IMR-90 (cell line): ENCODE data around the gene CDH13. TPM values are rescaled to one million over a fixed set of nuclear protein-coding genes. Genes with fewer than 3 reads are reported as not detected.

Source experiments
- ATAC-seq: fragments of 200-7000 bp; cut with Tn5 transposase; 2 replicates; pipeline ENCODE4 v1.9.1; 2020; ENCODE audit warnings: low read depth, mild to moderate bottlenecking, moderate library complexity
- BruUV-seq: library from RNA; stranded (reverse); fragments of 400-500 nt; replicated peaks from 2 replicates; lab custom pipeline; 2021; lab: Mats Ljungman, UMichigan
- CTCF ChIA-PET: fragments of 300-600 bp; formaldehyde crosslinking; extraction: SDS; loops from one replicate; lab custom pipeline; 2021; ENCODE audit warnings: antibody characterized with exemption; lab: Yijun Ruan, JAX
- POLR2A ChIA-PET: fragments of 300-600 bp; sonication (Branson Sonifier 250); formaldehyde crosslinking; loops from one replicate; lab custom pipeline; 2022; ENCODE audit warnings: antibody characterized with exemption; ENCODE audit not compliant: unreplicated experiment; lab: Charles Lee
- DNase-seq: peaks from one replicate; pipeline ENCODE4 v3.0.0; 2013
- H2AFZ ChIP-seq: replicated peaks from 2 replicates; pipeline ENCODE3; 2013; ENCODE audit warnings: low read length, mild to moderate bottlenecking; ENCODE audit not compliant: poor library complexity
- H2AK5ac ChIP-seq: 2 replicates; pipeline ENCODE4 v1.6.1; 2013; ENCODE audit warnings: low read depth, low read length, inconsistent platforms
- H2AK9ac ChIP-seq: replicated peaks from 2 replicates; pipeline ENCODE3; 2013; ENCODE audit warnings: mild to moderate bottlenecking, low read depth, low read length, moderate library complexity; ENCODE audit not compliant: poor library complexity
- H2BK120ac ChIP-seq: 2 replicates; pipeline ENCODE4 v1.6.1; 2013; ENCODE audit warnings: low read depth, low read length, inconsistent platforms
- H2BK15ac ChIP-seq: 3 replicates; pipeline ENCODE4 v1.6.1; 2013; ENCODE audit warnings: low read depth, low read length, inconsistent platforms
- H2BK20ac ChIP-seq: 2 replicates; pipeline ENCODE4 v1.6.1; 2013; ENCODE audit warnings: low read depth, mild to moderate bottlenecking, inconsistent platforms, low read length, moderate library complexity
- H2BK5ac ChIP-seq: 2 replicates; pipeline ENCODE4 v1.6.1; 2013; ENCODE audit warnings: mild to moderate bottlenecking, low read depth, low read length, inconsistent platforms; ENCODE audit not compliant: poor library complexity, severe bottlenecking
- H3K14ac ChIP-seq: replicated peaks from 2 replicates; pipeline ENCODE4 v1.6.1; 2013; ENCODE audit warnings: low read depth, low read length, inconsistent platforms
- H3K18ac ChIP-seq: 2 replicates; pipeline ENCODE4 v1.6.1; 2013; ENCODE audit warnings: low read depth, low read length, control low read depth
- H3K23ac ChIP-seq: 2 replicates; pipeline ENCODE4 v1.6.1; 2013; ENCODE audit warnings: low read depth, low read length, inconsistent platforms
- H3K27ac ChIP-seq: 2 replicates; pipeline ENCODE4 v1.5.1; 2013; ENCODE audit warnings: mild to moderate bottlenecking, control low read depth, low read length; ENCODE audit not compliant: insufficient read depth
- H3K27me3 ChIP-seq: 2 replicates; pipeline ENCODE4 v1.6.1; 2013; ENCODE audit warnings: low read length; ENCODE audit not compliant: control insufficient read depth, insufficient read depth
- H3K36me3 ChIP-seq: 2 replicates; pipeline ENCODE4 v1.6.1; 2013; ENCODE audit warnings: low read length, mixed read lengths; ENCODE audit not compliant: control insufficient read depth, insufficient read depth
- H3K4ac ChIP-seq: 2 replicates; pipeline ENCODE4 v1.6.1; 2013; ENCODE audit warnings: low read depth, low read length, inconsistent platforms
- H3K4me1 ChIP-seq: 2 replicates; pipeline ENCODE4 v1.6.1; 2013; ENCODE audit warnings: low read length, mixed read lengths; ENCODE audit not compliant: control insufficient read depth, insufficient read depth
- H3K4me2 ChIP-seq: 2 replicates; pipeline ENCODE4 v1.6.1; 2013; ENCODE audit warnings: low read depth, mild to moderate bottlenecking, control low read depth, low read length, moderate library complexity
- H3K4me3 ChIP-seq: 2 replicates; pipeline ENCODE4 v1.5.1; 2013; ENCODE audit warnings: low read depth, mild to moderate bottlenecking, control low read depth, low read length, moderate library complexity; ENCODE audit not compliant: insufficient read depth
- H3K56ac ChIP-seq: 2 replicates; pipeline ENCODE4 v1.6.1; 2013; ENCODE audit warnings: low read length, inconsistent platforms; ENCODE audit not compliant: insufficient read depth; ENCODE audit errors: extremely low read depth
- H3K79me1 ChIP-seq, 2 experiments: 2 replicates each; pipeline ENCODE4 v1.6.1; 2013; ENCODE audit warnings: low read length in 2 of 2, inconsistent platforms in 1 of 2, low read depth in 1 of 2
- H3K9ac ChIP-seq: 2 replicates; pipeline ENCODE4 v1.6.1; 2013; ENCODE audit warnings: low read depth, low read length, control low read depth
- H3K9me1 ChIP-seq: 2 replicates; pipeline ENCODE4 v1.6.1; 2013; ENCODE audit warnings: low read length, inconsistent platforms; ENCODE audit not compliant: insufficient read depth
- H3K9me3 ChIP-seq: 2 replicates; pipeline ENCODE4 v1.6.1; 2013; ENCODE audit warnings: low read length; ENCODE audit not compliant: control insufficient read depth, insufficient read depth
- H4K20me1 ChIP-seq: 2 replicates; pipeline ENCODE4 v1.6.1; 2013; ENCODE audit warnings: low read length, inconsistent platforms; ENCODE audit not compliant: insufficient read depth
- H4K5ac ChIP-seq: 2 replicates; pipeline ENCODE4 v1.6.1; 2013; ENCODE audit warnings: mild to moderate bottlenecking, low read depth, low read length, control low read depth
- H4K8ac ChIP-seq, 2 experiments: 2 replicates each; pipeline ENCODE4 v1.6.1; 2013; ENCODE audit warnings: low read depth in 2 of 2, low read length in 2 of 2, control low read depth in 1 of 2, inconsistent platforms in 1 of 2
- H4K91ac ChIP-seq: 2 replicates; pipeline ENCODE4 v1.6.1; 2013; ENCODE audit warnings: low read depth, low read length, inconsistent platforms; ENCODE audit not compliant: insufficient read depth
- BHLHE40 ChIP-seq: fragments of 150-350 bp; IDR thresholded peaks from 2 replicates; pipeline ENCODE4 v1.6.1; 2016; ENCODE audit warnings: mild to moderate bottlenecking, low read depth, low read length
- CEBPB ChIP-seq: IDR thresholded peaks from 2 replicates; pipeline ENCODE4 v1.6.1; 2012; ENCODE audit warnings: low read depth, low read length, improper control_type of control experiment
- CHD1 ChIP-seq: IDR thresholded peaks from 2 replicates; pipeline ENCODE4 v1.6.1; 2012; ENCODE audit warnings: low read depth, low read length, improper control_type of control experiment
- FOS ChIP-seq: fragments of 150-350 bp; IDR thresholded peaks from 2 replicates; pipeline ENCODE4 v1.6.1; 2016; ENCODE audit warnings: low read depth, low read length
- MAFK ChIP-seq: IDR thresholded peaks from 2 replicates; pipeline ENCODE4 v1.6.1; 2012; ENCODE audit warnings: low read depth, low read length, improper control_type of control experiment
- MAZ ChIP-seq: IDR thresholded peaks from 2 replicates; pipeline ENCODE4 v1.6.1; 2012; ENCODE audit warnings: low read depth, mild to moderate bottlenecking, low read length, improper control_type of control experiment, moderate library complexity, borderline replicate concordance
- MXI1 ChIP-seq: IDR thresholded peaks from 2 replicates; pipeline ENCODE4 v1.6.1; 2012; ENCODE audit warnings: low read depth, mild to moderate bottlenecking, low read length, moderate library complexity, borderline replicate concordance
- NFE2L2 ChIP-seq: fragments of 150-350 bp; IDR thresholded peaks from 2 replicates; pipeline ENCODE4 v1.6.1; 2016; ENCODE audit warnings: low read depth, mild to moderate bottlenecking, low read length
- POLR2A ChIP-seq: IDR thresholded peaks from 2 replicates; pipeline ENCODE4 v1.6.1; 2012; ENCODE audit warnings: mild to moderate bottlenecking, low read depth, low read length
- RAD21 ChIP-seq: IDR thresholded peaks from 2 replicates; pipeline ENCODE4 v1.6.1; 2012; ENCODE audit warnings: low read length, improper control_type of control experiment
- RCOR1 ChIP-seq: IDR thresholded peaks from 2 replicates; pipeline ENCODE4 v1.6.1; 2012; ENCODE audit warnings: mild to moderate bottlenecking, low read length, improper control_type of control experiment; ENCODE audit not compliant: insufficient replicate concordance
- RFX5 ChIP-seq: IDR thresholded peaks from 2 replicates; pipeline ENCODE4 v1.8.0; 2012; ENCODE audit warnings: low read depth, mild to moderate bottlenecking, low read length, moderate library complexity
- SMC3 ChIP-seq: fragments of 150-350 bp; IDR thresholded peaks from 2 replicates; pipeline ENCODE4 v1.6.1; 2016; ENCODE audit warnings: low read depth, mild to moderate bottlenecking, antibody characterized with exemption, low read length, moderate library complexity
- WGBS, 2 experiments: methylation state at CpG; one replicate each; pipeline versions ENCODE4 v1.1.5 to v1.1.7; 2013; ENCODE audit warnings: missing lambda C conversion rate in 2 of 2; ENCODE audit not compliant: insufficient read length in 1 of 2; ENCODE audit errors: extremely low coverage in 2 of 2; 5-methylcytosine and 5-hydroxymethylcytosine counted together
- dilution Hi-C: fragments of 300-500 bp; cut with HindIII; formaldehyde crosslinking; loops from one replicate; pipeline ENCODE4 v1.14.3; 2018; ENCODE audit warnings: low sequenced_read_pairs; ENCODE audit not compliant: unreplicated experiment
- in situ Hi-C: fragments of 300-500 bp; cut with MboI; formaldehyde crosslinking; loops from 3 replicates; pipeline ENCODE4 v1.14.3; 2019; ENCODE audit warnings: low sequenced_read_pairs, inconsistent platforms, mixed read lengths
- intact Hi-C: fragments of 100-400 bp; cut with micrococcal nuclease; formaldehyde crosslinking; loops from 2 replicates; pipeline ENCODE4 v1.10.0; 2022
- polyA plus RNA-seq, 3 experiments: library from polyadenylated mRNA; depleted of rRNA; stranded (reverse); fragments of >200 nt; gene quantifications; 2 replicates each; pipeline ENCODE4 v1.2.3, GENCODE V29; 2012; ENCODE audit warnings: low replicate concordance in 1 of 3
- total RNA-seq: library from RNA; depleted of rRNA; stranded (reverse); fragments of >200 nt; gene quantifications from 2 replicates; pipeline ENCODE4 v1.2.3, GENCODE V29; 2012
- TF ChIP-seq, protein P1 (sequence below): conservative IDR thresholded peaks from 2 replicates; pipeline ENCODE4 v1.5.1; 2012; ENCODE audit warnings: mild to moderate bottlenecking, low read depth, low read length, improper control_type of control experiment
- TF ChIP-seq, protein P2 (sequence below): fragments of 150-350 bp; IDR thresholded peaks from 2 replicates; pipeline ENCODE4 v1.6.1; 2016; ENCODE audit warnings: low read depth, mild to moderate bottlenecking, low read length, moderate library complexity, borderline replicate concordance
- TF ChIP-seq, protein P3 (sequence below): fragments of 150-350 bp; IDR thresholded peaks from 2 replicates; pipeline ENCODE4 v1.6.1; 2017; ENCODE audit warnings: mild to moderate bottlenecking, antibody characterized with exemption, low read length, low read depth

CDH13 gene
- total and polyA plus RNA-seq, 2 of the 4 experiments (the other 2 are of a cell fraction) = 61.6 to 74.7 TPM

DNA sequence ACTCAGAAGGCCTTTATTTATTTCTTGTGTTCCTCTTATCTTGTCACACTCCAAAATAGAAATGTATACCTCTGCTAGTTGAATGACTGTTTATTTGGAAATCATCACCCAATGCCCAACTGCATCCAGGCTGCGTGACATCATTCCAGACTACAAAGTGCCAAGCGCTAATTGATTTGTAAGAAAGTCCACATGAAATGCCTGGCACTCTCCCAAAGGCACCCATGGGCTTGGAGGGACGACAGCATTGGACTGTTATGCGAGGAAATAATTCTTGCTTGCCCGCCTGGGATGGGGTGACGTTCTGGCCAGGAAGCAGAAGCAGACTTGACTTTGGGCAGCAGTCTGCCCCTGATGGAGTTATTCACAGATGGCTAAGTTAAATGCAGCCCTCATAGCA, 165.9 kb downstream of the CDH13 start:
- Histone ChIP-seq H2BK120ac (no peak overlapping the region), H3K4me2 (no peak overlapping the region), H3K79me1 (peaks cover 3 to 13% of the 10 kb centered on the region in 2 experiments; a peak in 3 of 4 replicates), H3K4me1 (no peaks in the 10 kb centered on the region), H2AK9ac (no peak overlapping the region), H3K56ac (no peak overlapping the region), H3K27me3 (no peaks in the 10 kb centered on the region), H3K18ac (no peak overlapping the region), H2AK5ac (no peak overlapping the region), H2AFZ (no peak overlapping the region), H3K36me3 (no peaks in the 10 kb centered on the region), H3K9me1 (no peaks in the 10 kb centered on the region), H4K5ac (no peak overlapping the region), H4K91ac (no peak overlapping the region), H4K8ac (no peak overlapping the region), H3K27ac (no peak overlapping the region), H3K4ac (no peak overlapping the region), H3K4me3 (no peak overlapping the region), H3K9ac (no peak overlapping the region), H3K9me3 (no peaks in the 10 kb centered on the region), H2BK20ac (no peak overlapping the region), H2BK15ac (no peak overlapping the region), H2BK5ac (no peak overlapping the region), H4K20me1 (no peaks in the 10 kb centered on the region), H3K14ac (no peak overlapping the region; the same call in 1 of the 2 replicates), H3K23ac (no peak overlapping the region)
- 85% methylated on average over 4 of the region's 6 CpGs; no CpG with 5 or more reads in 1 of the 2 experiments for WGBS, 2 experiments
- intact Hi-C loops (no loop called here), in situ Hi-C loops (no loop called here), dilution Hi-C loops (no loop called here)
- ChIA-PET POLR2A (no interaction called here), CTCF (no interaction called here)
- no peak for ATAC-seq
- TF ChIP-seq, protein P1, sequence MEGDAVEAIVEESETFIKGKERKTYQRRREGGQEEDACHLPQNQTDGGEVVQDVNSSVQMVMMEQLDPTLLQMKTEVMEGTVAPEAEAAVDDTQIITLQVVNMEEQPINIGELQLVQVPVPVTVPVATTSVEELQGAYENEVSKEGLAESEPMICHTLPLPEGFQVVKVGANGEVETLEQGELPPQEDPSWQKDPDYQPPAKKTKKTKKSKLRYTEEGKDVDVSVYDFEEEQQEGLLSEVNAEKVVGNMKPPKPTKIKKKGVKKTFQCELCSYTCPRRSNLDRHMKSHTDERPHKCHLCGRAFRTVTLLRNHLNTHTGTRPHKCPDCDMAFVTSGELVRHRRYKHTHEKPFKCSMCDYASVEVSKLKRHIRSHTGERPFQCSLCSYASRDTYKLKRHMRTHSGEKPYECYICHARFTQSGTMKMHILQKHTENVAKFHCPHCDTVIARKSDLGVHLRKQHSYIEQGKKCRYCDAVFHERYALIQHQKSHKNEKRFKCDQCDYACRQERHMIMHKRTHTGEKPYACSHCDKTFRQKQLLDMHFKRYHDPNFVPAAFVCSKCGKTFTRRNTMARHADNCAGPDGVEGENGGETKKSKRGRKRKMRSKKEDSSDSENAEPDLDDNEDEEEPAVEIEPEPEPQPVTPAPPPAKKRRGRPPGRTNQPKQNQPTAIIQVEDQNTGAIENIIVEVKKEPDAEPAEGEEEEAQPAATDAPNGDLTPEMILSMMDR = no peak
- no peak for TF ChIP-seq BHLHE40
- no peak for TF ChIP-seq MXI1
- TF ChIP-seq, protein P2, sequence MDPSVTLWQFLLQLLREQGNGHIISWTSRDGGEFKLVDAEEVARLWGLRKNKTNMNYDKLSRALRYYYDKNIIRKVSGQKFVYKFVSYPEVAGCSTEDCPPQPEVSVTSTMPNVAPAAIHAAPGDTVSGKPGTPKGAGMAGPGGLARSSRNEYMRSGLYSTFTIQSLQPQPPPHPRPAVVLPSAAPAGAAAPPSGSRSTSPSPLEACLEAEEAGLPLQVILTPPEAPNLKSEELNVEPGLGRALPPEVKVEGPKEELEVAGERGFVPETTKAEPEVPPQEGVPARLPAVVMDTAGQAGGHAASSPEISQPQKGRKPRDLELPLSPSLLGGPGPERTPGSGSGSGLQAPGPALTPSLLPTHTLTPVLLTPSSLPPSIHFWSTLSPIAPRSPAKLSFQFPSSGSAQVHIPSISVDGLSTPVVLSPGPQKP = no peak
- TF ChIP-seq MAZ = no peak
- TF ChIP-seq RFX5 = no peak
- no peak for TF ChIP-seq MAFK
- no peak for TF ChIP-seq CEBPB
- TF ChIP-seq NFE2L2 = no peak
- no peak for TF ChIP-seq FOS
- no peak for TF ChIP-seq POLR2A
- TF ChIP-seq, protein P3, sequence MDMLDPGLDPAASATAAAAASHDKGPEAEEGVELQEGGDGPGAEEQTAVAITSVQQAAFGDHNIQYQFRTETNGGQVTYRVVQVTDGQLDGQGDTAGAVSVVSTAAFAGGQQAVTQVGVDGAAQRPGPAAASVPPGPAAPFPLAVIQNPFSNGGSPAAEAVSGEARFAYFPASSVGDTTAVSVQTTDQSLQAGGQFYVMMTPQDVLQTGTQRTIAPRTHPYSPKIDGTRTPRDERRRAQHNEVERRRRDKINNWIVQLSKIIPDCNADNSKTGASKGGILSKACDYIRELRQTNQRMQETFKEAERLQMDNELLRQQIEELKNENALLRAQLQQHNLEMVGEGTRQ = no peak
- TF ChIP-seq RCOR1 = no peak
- TF ChIP-seq RAD21 = no peak
- TF ChIP-seq CHD1 = no peak
- no peak for TF ChIP-seq SMC3
- BruUV-seq = no TSS peak
- no peak for DNase-seq
